NCI-H128 (cell line): ENCODE data around the gene ABTB2.
"Not testable (repeated sequence)": the region's sequence is repeated elsewhere in the genome, so short reads cannot be mapped to it uniquely, and the experiment has no call there.

Source experiments
- DNase-seq: peaks from one replicate; lab custom pipeline; 2025; ENCODE audit not compliant: unreplicated experiment; lab: John Stamatoyannopoulos, UW

The ABTB2 gene

GRCh38 chr11:34194576-34195335 lies 163.1 kb downstream of the ABTB2 start:
- no peak for DNase-seq

- no peak for DNase-seq
Measured at GRCh38 chr11:34192481-34193401, 165.1 kb downstream of the ABTB2 start.

- DNase-seq = no peak
Measured at GRCh38 chr11:34191578-34191977, 166.2 kb downstream of the ABTB2 start.

- DNase-seq = no peak
Measured at GRCh38 chr11:34190192-34191139, 167.3 kb downstream of the ABTB2 start.

GRCh38 chr11:34189191-34189590 lies 168.6 kb downstream of the ABTB2 start:
- no peak for DNase-seq

GRCh38 chr11:34188181-34188580 lies 169.6 kb downstream of the ABTB2 start:
- DNase-seq = no peak

GRCh38 chr11:34185926-34186841 lies 171.6 kb downstream of the ABTB2 start:
- no peak for DNase-seq

GRCh38 chr11:34184505-34185015 lies 173.2 kb downstream of the ABTB2 start:
- DNase-seq = no peak

- DNase-seq = no peak
Measured at GRCh38 chr11:34183848-34184391, 173.9 kb downstream of the ABTB2 start.

GRCh38 chr11:34182921-34183685 lies 174.7 kb downstream of the ABTB2 start:
- no peak for DNase-seq

- DNase-seq = no peak
Measured at GRCh38 chr11:34182425-34182824, 175.4 kb downstream of the ABTB2 start.

GRCh38 chr11:34181856-34182405 lies 175.9 kb downstream of the ABTB2 start:
- no peak for DNase-seq

GRCh38 chr11:34181251-34181650 lies 176.6 kb downstream of the ABTB2 start:
- DNase-seq = no peak

GRCh38 chr11:34180814-34181165 lies 177.0 kb downstream of the ABTB2 start:
- not testable (repeated sequence) for DNase-seq

- DNase-seq = no peak
Measured at GRCh38 chr11:34180040-34180813, 177.6 kb downstream of the ABTB2 start.

- DNase-seq = no peak
Measured at GRCh38 chr11:34179026-34179675, 178.7 kb downstream of the ABTB2 start.

- no peak for DNase-seq
Measured at GRCh38 chr11:34178209-34178821, 179.5 kb downstream of the ABTB2 start.
